GM19468 (cell line): Measurements from ENCODE around the gene CASTOR1.

ENCODE experiments used
- ATAC-seq: cut with Tn5 transposase; IDR thresholded peaks from one replicate; pipeline ENCODE4 v1.9.1; 2021; ENCODE audit warnings: mild to moderate bottlenecking, moderate library complexity, moderate number of reproducible peaks; ENCODE audit not compliant: unreplicated experiment; ENCODE audit errors: extremely low read depth

CASTOR1 gene

GRCh38 chr22:30301995-30302809 lies 12.9 kb upstream of the CASTOR1 start:
- no peak for ATAC-seq

DNA sequence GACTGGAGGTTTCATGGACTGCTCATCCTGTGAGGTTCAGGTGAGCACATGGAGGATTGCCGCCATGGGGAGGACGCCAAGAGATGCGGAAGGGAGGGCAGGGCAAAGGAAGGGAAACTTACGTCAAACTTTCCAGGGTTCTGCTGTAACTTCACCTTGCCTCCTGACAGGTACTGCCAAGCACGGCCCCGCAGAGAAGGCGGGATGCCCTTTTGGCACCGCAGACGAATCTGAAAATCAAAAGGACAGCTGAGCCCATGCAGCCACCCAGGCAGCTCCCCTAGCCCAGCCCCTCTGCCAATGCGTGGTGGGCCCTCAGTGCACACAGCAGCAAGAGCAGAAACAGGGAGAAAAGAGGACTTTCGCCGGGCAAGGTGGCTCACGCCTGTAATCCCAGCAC lies 10.0 kb upstream of the CASTOR1 start:
- no peak for ATAC-seq

DNA sequence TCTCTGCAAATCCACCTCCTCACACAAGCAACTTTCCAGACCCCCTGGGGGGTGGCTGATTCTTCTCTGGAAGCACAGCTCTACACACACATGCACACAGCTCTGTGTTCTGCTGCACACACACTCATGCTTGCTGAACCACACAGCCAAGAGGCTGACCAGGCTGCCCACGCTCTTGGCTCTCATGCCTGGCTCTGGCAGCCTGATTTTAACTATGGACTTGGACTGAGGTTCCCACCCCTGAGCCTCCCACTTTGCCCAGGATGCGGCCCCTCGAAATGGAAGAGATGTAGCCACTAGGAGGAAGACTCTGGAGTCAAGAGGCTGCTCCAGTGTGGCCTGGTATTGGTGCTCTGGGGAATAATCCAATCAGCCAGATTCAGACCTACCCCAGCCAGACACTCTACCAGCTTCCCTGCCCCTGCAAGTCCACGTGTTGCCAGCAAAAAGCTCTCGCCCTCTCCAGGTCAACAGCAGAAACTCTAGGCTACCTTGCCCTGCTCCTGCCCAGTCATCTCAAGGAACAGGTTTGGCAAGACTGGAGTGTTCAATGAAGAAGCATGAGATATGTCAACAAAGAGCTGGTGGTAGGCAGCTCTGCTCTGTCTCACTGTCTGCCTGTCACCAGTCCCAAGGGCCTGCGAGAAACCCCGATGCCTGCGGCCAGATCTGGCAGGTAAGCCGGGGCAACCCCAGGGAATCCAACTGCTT lies 8.8 kb upstream of the CASTOR1 start:
- ATAC-seq: no peak

DNA sequence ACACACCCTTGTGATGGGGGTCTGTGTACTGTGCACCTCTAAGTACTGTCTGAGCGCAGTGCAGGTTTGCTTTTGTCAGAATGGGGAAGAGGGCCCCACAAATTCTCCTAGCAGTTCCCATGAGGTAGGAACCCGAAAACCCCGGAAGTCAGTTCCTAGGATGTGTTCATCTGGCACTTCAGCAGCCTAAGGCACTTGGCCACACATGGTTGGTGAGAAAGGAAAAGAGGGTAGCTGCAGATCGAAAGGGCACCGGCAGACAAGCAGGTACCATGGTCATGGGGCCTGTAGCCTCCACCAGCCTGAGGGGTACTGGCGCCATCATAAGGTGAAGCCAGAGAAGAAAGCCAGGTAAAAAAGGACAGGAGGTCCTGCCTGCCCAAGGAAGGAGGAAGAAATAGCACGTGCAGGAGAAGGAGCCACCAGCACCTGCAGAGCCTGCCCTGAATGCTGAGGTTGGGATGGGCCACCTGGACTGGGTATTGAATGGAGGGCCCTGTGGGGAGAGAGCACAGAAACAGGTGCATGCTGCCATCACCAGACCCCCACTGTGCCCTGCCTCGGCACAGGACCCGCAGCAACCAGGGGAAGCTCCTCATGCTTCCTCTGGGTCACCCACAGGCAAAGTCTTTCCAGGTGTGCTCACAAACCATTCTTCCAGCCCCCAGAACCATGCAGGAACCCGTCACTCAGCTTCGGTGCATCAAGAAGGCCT lies 8.1 kb upstream of the CASTOR1 start:
- ATAC-seq: no peak

GRCh38 chr22:30296833-30297232 lies 7.5 kb upstream of the CASTOR1 start:
- no peak for ATAC-seq

- no peak for ATAC-seq
Measured at GRCh38 chr22:30296324-30296723, 7.0 kb upstream of the CASTOR1 start.

DNA sequence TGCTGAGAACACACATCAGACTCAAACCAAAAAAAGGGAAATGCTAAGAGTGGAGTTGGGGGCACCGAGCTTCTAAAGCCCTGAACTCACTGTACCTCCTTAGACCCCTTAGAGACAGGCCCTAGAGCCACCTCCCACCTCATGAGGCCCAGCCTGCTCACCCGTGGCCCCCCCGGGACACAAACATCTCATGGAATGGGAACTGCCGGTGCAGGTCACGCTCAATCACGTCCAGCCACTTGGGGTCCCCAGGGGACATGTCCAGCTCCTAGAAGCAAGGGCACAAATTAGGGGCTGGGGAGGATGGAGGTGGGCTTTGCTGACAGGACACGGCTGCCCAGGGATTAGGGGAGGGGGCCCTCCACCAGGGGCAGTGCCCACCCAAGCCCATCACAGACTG lies 6.3 kb upstream of the CASTOR1 start:
- no peak for ATAC-seq

DNA sequence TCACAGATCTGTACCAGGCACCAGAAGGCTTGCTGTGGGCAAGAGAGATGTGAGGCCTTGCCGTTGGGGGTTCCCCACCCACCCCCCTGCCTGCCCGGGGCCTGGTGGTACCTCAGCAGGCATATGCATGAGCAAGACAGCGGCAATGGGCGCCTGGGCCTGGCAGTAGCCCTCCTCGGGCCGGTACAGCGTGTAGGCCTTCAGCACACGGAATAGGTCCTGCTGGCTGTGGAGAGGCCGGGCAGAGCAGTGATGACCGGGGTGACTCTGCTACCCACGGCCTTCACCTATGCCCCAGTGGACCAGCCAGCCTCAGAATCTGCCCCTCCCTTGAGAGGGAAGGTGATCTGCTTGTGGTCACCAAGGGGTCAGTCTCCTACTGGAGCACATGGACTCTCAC lies 5.5 kb upstream of the CASTOR1 start:
- no peak for ATAC-seq

- no peak for ATAC-seq
Measured at GRCh38 chr22:30294066-30294465, 4.8 kb upstream of the CASTOR1 start.

- no peak for ATAC-seq
Measured at GRCh38 chr22:30293026-30293425, 3.7 kb upstream of the CASTOR1 start.

- no peak for ATAC-seq
Measured at GRCh38 chr22:30292069-30292970, 3.0 kb upstream of the CASTOR1 start.

- ATAC-seq: no peak
Measured at GRCh38 chr22:30291058-30291892, 2.0 kb upstream of the CASTOR1 start.

DNA sequence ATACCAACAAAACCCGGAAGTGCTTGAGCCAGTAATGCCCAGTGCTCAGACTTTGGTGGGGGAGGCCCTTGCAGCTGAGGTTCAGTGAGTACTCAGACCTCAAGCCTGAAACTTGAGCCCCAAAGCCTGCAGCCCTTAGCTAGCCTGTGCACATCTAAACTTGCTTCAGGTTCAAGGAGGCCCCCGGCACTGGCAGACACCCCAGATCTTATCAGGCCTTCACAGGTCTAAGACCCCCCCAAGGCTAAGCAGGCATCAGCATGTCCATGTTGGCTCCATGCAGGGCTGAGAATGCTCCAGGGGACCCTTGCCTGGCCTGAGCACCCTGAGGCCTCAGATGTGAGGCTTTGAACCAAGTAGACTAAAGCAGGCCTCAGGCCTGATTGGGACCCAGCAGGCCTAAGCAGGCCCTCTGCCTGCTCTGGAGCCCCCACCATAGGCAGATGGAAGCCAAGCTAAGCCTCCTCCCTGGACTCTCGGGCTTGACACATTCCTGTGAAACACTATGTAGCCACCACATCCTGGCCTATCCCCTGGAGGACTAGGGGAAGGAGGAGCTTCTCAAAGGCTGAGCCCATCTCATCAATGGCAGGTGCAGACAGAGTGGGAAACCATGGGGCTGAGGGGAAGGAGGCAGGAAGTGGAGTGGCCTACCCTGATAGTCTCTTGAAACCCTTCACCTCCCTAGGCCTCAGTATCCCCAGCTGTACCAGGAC lies 1.2 kb upstream of the CASTOR1 start:
- ATAC-seq: no peak

DNA sequence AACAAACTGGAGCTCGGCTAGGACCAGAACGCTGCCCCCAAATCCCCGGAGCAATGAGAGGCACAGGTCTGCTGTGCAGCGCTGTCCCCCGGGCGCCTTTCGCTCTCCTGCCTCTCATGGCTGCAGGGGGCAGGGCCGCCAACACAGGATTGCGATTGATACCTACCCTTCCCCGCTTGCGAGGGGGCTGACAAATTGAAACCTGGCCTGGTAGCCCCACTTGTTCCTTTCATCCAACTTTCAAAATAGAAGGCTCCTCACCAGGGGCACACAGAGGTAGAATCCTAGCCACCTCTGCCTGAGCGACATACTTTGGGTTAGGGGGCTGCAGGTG lies 642 bp upstream of the CASTOR1 start:
- no peak for ATAC-seq

GRCh38 chr22:30288419-30289140 lies 725 bp downstream of the CASTOR1 start:
- ATAC-seq: no peak

DNA sequence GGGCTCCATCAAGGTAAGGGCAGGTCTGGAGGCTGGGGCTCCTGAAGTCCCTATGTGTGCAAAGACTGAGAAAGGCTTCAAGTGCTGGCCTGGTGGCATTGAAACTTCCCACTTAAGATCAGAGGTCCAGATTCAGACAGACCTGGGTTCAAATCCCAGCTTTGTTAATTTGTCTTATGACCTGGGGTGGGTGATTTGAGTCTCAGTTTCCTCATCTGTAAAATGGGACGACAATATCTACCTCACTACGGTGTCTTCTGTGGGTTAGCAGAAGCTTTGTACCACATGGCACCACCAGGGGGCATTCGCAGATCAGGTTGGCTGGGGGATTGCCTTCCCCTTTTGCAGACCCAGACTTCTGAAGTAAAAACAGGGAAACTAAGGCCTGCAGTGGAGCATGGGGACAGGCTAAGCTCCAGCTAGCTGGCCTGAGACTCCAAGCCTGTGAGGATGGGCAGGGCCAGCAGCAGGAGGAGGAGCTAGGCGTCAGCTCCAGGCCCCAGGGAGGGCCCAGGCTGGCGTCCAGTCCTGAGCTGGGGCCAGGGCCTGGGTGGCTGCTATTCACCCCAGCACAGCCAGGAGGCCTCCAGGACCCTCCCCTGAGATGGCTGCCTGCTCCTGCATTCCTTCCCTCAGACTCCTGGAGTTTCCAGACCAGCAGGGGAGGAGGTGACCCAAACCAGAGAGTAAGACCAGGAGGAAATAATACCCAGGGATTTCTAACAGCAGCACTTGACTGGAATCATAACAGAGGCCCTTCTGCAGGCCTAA lies 1.5 kb downstream of the CASTOR1 start:
- ATAC-seq: no peak
